RWPE2 (cell line): ENCODE results near the gene SNED1.

Experiments
- ATAC-seq: fragments of 200-7000 bp; cut with Tn5 transposase; 3 replicates; pipeline ENCODE4 v1.9.1; 2021; ENCODE audit warnings: low read depth
- DNase-seq: peaks from one replicate; pipeline ENCODE4 v3.0.0-alpha.2; 2020; ENCODE audit warnings: low spot score
- H3K27ac ChIP-seq: fragments of 450-650 bp; 2 replicates; pipeline ENCODE4 v1.5.1; 2017; ENCODE audit warnings: mild to moderate bottlenecking; ENCODE audit not compliant: poor library complexity, severe bottlenecking
- H3K27me3 ChIP-seq: fragments of 250-450 bp; sonication (Bioruptor Pico); 2 replicates; pipeline ENCODE4 v1.5.1; 2021; ENCODE audit warnings: mild to moderate bottlenecking, moderate library complexity; ENCODE audit not compliant: insufficient read depth, poor library complexity, severe bottlenecking
- H3K36me3 ChIP-seq: fragments of 250-450 bp; sonication (Bioruptor Pico); 2 replicates; pipeline ENCODE4 v1.5.1; 2020; ENCODE audit warnings: low read depth, mild to moderate bottlenecking, moderate library complexity
- H3K4me1 ChIP-seq: fragments of 250-450 bp; sonication (Bioruptor Pico); 2 replicates; pipeline ENCODE4 v1.5.1; 2021; ENCODE audit warnings: mild to moderate bottlenecking, moderate library complexity; ENCODE audit not compliant: insufficient read depth, poor library complexity, severe bottlenecking
- H3K4me3 ChIP-seq: fragments of 250-450 bp; sonication (Bioruptor Pico); 2 replicates; pipeline ENCODE4 v1.5.1; 2021; ENCODE audit warnings: mild to moderate bottlenecking, moderate library complexity; ENCODE audit not compliant: severe bottlenecking
- H3K9me3 ChIP-seq: fragments of 250-450 bp; sonication (Bioruptor Pico); 2 replicates; pipeline ENCODE4 v1.5.1; 2021; ENCODE audit warnings: mild to moderate bottlenecking, moderate library complexity; ENCODE audit not compliant: severe bottlenecking
- CTCF ChIP-seq: fragments of 450-650 bp; IDR thresholded peaks from one replicate; pipeline ENCODE4 v1.5.1; 2017; ENCODE audit warnings: mild to moderate bottlenecking, moderate library complexity; ENCODE audit not compliant: poor library complexity, severe bottlenecking

The SNED1 gene

GRCh38 chr2:240952496-240953246 lies 45.7 kb upstream of the SNED1 start:
- Histone ChIP-seq H3K4me3 (no peak overlapping the region), H3K36me3 (no peaks in the 10 kb centered on the region)

GRCh38 chr2:240953426-240954410 lies 44.7 kb upstream of the SNED1 start:
- ATAC-seq: no peak
- TF ChIP-seq CTCF: no peak
- no peak for DNase-seq
- no peak overlapping the region for H3K27ac ChIP-seq
- H3K36me3 ChIP-seq: no peaks in the 10 kb centered on the region
- H3K4me3 ChIP-seq: no peak overlapping the region
- H3K27me3 ChIP-seq: no peaks in the 10 kb centered on the region
- no peaks in the 10 kb centered on the region for H3K4me1 ChIP-seq
- no peaks in the 10 kb centered on the region for H3K9me3 ChIP-seq

More at GRCh38 chr2:240952496-240953246, 45.7 kb upstream of the SNED1 start:
- TF ChIP-seq CTCF: no peak
- Histone ChIP-seq H3K9me3 (no peaks in the 10 kb centered on the region), H3K4me1 (no peaks in the 10 kb centered on the region), H3K27ac (no peak overlapping the region), H3K27me3 (no peaks in the 10 kb centered on the region)
- ATAC-seq (no peak), DNase-seq (no peak)

GRCh38 chr2:240954436-240955305 lies 43.7 kb upstream of the SNED1 start:
- no peak for TF ChIP-seq CTCF

GRCh38 chr2:240955306-240956170 lies 42.9 kb upstream of the SNED1 start:
- no peaks in the 10 kb centered on the region for H3K27me3 ChIP-seq
- H3K9me3 ChIP-seq: no peaks in the 10 kb centered on the region
- H3K4me3 ChIP-seq: no peak overlapping the region
- TF ChIP-seq CTCF: no peak
- H3K36me3 ChIP-seq: no peaks in the 10 kb centered on the region
- no peaks in the 10 kb centered on the region for H3K4me1 ChIP-seq
- DNase-seq (no peak), ATAC-seq (no peak)
- H3K27ac ChIP-seq: no peak overlapping the region

More at GRCh38 chr2:240954436-240955305, 43.7 kb upstream of the SNED1 start:
- no peaks in the 10 kb centered on the region for H3K27me3 ChIP-seq
- no peak overlapping the region for H3K27ac ChIP-seq
- no peak overlapping the region for H3K4me3 ChIP-seq
- DNase-seq (no peak), ATAC-seq (no peak)
- no peaks in the 10 kb centered on the region for H3K9me3 ChIP-seq
- no peaks in the 10 kb centered on the region for H3K4me1 ChIP-seq
- no peaks in the 10 kb centered on the region for H3K36me3 ChIP-seq
